ENCODE results near the gene SLAIN1.

Gene SLAIN1

GRCh38 chr13:77715233-77715891, 17.9 kb downstream of the SLAIN1 start:
- DNase-seq, result no peak

DNA sequence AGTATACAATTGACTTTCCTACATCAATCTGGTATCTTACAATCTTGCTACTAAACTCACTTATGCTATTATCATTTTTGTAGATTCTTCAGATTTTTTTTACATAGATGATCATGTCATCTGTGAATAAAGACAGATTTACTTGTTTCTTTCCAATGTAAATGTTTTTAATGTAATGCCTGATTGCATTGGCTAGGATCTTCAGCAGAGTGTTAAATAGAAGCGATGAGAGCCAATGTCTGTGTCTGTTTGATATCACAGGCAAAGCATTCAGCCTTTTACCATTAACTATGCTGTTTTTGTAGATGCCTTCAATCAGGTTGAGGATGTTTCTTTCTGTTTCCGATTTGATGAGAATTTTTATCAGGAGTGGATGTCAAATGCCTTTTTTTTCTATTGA, 19.2 kb downstream of the SLAIN1 start:
- DNase-seq, result no peak

DNA sequence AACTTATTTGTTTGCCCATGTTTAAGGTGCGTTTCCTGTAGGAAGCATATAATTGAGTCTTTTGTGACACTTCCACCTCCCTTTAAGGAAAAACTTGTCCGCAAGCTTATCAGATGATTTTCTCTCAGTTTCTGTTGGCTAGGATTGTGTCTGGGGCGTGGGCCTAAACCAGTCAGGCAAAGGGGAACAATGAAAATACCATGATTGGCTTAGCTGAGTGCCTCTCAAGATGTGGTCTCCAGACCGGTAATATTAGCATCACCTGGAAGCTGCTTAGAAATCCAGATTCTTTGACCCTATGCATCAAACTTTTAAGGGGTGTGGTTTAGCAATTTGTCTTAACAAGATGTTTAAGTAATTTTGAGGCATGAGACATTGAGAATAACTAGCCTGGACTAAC, 20.0 kb downstream of the SLAIN1 start:
- DNase-seq, result no peak

DNA sequence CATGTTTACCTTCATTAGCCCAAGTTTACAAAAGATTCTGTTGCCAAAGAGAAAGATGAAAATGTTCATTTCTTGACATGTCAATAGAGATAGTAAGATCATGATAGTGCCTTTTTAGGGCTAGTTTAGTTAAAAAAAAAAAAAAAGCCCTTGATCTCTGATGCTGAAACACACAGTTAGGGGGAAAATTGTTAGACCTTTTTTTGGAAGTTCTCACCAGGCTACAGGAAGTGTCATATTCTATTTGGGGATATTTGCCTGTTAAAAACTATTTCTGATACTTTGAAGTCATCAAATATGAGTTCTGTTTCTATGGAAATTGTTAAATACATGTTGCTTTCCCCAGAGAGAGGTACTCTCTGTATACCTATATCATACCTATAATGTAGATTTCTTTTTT, 21.6 kb downstream of the SLAIN1 start:
- DNase-seq, result no peak

DNA sequence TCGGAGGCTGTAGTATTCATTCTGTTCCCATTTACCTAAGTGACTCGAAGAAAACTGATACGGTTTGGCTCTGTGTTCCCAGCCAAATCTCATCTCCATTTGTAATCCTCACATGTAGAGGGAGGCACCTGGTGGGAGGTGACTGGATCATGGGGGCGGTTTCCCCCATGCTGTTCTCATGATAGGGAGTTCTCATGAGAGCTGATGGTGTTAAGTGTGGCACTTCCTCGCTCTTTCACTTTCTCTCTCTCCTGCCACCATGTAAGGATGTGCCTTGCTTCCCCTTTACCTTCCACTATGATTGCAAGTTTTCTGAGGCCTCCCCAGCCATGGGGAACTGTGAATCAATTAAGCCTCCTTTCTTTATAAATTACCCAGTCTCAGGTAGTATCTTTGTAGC, 23.5 kb downstream of the SLAIN1 start:
- no peak for DNase-seq

GRCh38 chr13:77724092-77724491, 26.6 kb downstream of the SLAIN1 start:
- no peak for DNase-seq

GRCh38 chr13:77725071-77725470, 27.6 kb downstream of the SLAIN1 start:
- DNase-seq, result no peak

GRCh38 chr13:77728265-77729125, 31.0 kb downstream of the SLAIN1 start:
- no peak for DNase-seq

- no peak for DNase-seq
Measured at GRCh38 chr13:77729502-77730221, 32.2 kb downstream of the SLAIN1 start.

- DNase-seq, result no peak
Measured at GRCh38 chr13:77730572-77730971, 33.1 kb downstream of the SLAIN1 start.

DNA sequence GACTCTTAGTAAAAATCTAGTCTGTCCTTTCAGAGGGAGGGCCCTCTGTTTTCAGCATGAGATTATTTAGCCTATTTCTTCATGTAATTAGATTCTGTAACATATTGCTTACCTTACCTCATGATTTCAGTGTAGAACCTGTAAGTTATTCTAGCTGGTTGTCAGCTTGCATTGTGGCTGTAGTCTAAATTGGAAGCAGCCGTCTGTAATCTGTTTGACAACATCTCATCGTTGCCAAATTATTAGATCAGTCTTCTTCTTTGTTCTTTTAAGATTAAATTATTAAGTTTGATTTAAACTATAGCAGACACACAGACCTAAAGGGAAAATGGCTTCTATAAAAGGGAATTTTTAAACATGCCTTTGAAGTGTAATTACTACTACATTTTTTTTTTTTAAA, 34.8 kb downstream of the SLAIN1 start:
- no peak for DNase-seq

GRCh38 chr13:77733674-77734073, 36.2 kb downstream of the SLAIN1 start:
- DNase-seq, result no peak

GRCh38 chr13:77737583-77738200, 40.2 kb downstream of the SLAIN1 start:
- no peak for DNase-seq

- DNase-seq, result no peak
Measured at GRCh38 chr13:77740097-77740735, 42.7 kb downstream of the SLAIN1 start.

- no peak for DNase-seq
Measured at GRCh38 chr13:77740931-77741596, 43.6 kb downstream of the SLAIN1 start.

- no peak for DNase-seq
Measured at GRCh38 chr13:77741597-77741972, 44.1 kb downstream of the SLAIN1 start.

- no peak for DNase-seq
Measured at GRCh38 chr13:77742801-77743200, 45.3 kb downstream of the SLAIN1 start.

DNA sequence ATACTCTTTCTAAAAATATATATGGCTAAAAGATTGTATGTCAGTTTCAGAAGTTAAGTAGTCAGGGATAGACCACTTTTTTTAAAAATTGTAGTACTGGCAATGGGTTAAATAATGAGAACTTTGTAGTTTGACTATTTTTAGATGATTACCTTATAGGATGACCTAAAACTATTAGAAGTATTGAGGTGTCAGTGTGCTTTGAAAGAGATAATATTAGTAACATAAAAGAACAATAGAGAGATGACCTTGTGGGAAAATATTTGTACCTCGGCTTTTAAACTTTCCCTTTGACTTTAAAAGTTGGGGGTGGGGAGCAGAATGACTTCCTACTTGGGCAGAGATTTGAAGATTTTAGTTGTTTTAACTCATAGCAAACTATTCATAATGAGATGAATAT, 48.3 kb downstream of the SLAIN1 start:
- DNase-seq, result no peak

DNA sequence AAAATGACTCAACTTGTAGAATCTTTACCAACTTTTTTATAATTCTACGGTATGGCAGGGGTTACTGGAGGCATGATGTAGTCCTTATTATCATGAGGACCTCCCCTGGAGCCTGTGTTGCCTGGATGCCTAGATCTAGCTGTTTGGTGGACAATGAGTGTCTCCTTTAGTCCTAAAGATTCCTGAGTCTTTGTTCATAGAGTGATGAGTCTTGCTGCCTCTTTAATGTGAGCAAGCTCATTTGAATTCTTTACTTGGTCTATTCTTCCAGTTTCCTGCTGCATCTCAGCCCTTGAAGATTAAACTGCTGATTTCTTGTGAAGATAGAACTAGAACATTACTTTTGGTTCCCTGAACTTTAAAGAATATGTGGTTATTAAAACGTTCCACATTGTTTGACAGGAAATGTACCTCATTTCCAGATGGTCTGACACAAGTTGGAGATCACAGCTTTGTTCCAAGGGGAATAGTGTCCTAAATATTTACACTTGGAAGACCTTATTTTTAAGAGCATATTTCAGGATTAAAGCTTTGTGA, 51.9 kb downstream of the SLAIN1 start:
- DNase-seq, result no peak

- no peak for DNase-seq
Measured at GRCh38 chr13:77751513-77752456, 54.3 kb downstream of the SLAIN1 start.

Data from activated T-cell treated with anti-CD3 and anti-CD28 coated beads, Interleukin-2, amount 50 U/mL, for 1 hour (primary cell).